Thymus (tissue), 11 donors: ENCODE data around the gene SLC37A3. TPM values are rescaled to one million over a fixed set of nuclear protein-coding genes. Genes with fewer than 3 reads are reported as not detected.

ENCODE experiments used
- DNase-seq, 9 donors: peaks; one replicate each; pipeline ENCODE4 v3.0.0-alpha.2; 2013; ENCODE audit warnings: low spot score in 9 of 9, low read depth in 6 of 9, missing footprints in 1 of 9
- H3K27ac ChIP-seq, 2 donors: one replicate each; pipeline ENCODE4 v1.5.1; 2013; ENCODE audit warnings: control low read depth in 1 of 2, low read depth in 1 of 2, low read length in 1 of 2, mild to moderate bottlenecking in 1 of 2, moderate library complexity in 1 of 2
- H3K27me3 ChIP-seq, 2 donors: one replicate each; pipeline ENCODE4 v1.5.1; 2013; ENCODE audit warnings: low read length in 1 of 2; ENCODE audit not compliant: control insufficient read depth in 2 of 2, insufficient read depth in 1 of 2
- H3K36me3 ChIP-seq, 2 donors: one replicate each; pipeline ENCODE4 v1.5.1; 2013; ENCODE audit warnings: low read length in 1 of 2, mild to moderate bottlenecking in 1 of 2, moderate library complexity in 1 of 2; ENCODE audit not compliant: control insufficient read depth in 2 of 2, insufficient read depth in 2 of 2
- H3K4me1 ChIP-seq, 2 donors: one replicate each; pipeline ENCODE4 v1.5.1; 2013; ENCODE audit warnings: low read length in 2 of 2; ENCODE audit not compliant: control insufficient read depth in 2 of 2, insufficient read depth in 2 of 2
- H3K4me3 ChIP-seq, 2 donors: one replicate each; pipeline ENCODE4 v1.5.1; 2013; ENCODE audit warnings: low read length in 2 of 2, control low read depth in 1 of 2, mild to moderate bottlenecking in 1 of 2
- H3K9me3 ChIP-seq, 2 donors: one replicate each; pipeline ENCODE4 v1.5.1; 2013; ENCODE audit warnings: low read length in 1 of 2, mild to moderate bottlenecking in 1 of 2; ENCODE audit not compliant: control insufficient read depth in 2 of 2, insufficient read depth in 1 of 2
- WGBS: extraction: QIAGEN DNeasy Blood & Tissue Kit; methylation state at CpG from one replicate; pipeline ENCODE4 v1.1.7; 2013; 5-methylcytosine and 5-hydroxymethylcytosine counted together
- polyA plus RNA-seq: library from polyadenylated mRNA; stranded (reverse); fragments of 200-250 nt; gene quantifications from one replicate; pipeline ENCODE4 v1.2.3, GENCODE V29; 2013
- total RNA-seq: library from RNA; stranded (reverse); fragments of 120-200 nt; gene quantifications from one replicate; pipeline ENCODE4 v1.2.4, GENCODE V29; 2013
- donor health status: healthy.

Gene SLC37A3
- total and polyA plus RNA-seq, 2 donors = 21.6 to 36.5 TPM

DNA sequence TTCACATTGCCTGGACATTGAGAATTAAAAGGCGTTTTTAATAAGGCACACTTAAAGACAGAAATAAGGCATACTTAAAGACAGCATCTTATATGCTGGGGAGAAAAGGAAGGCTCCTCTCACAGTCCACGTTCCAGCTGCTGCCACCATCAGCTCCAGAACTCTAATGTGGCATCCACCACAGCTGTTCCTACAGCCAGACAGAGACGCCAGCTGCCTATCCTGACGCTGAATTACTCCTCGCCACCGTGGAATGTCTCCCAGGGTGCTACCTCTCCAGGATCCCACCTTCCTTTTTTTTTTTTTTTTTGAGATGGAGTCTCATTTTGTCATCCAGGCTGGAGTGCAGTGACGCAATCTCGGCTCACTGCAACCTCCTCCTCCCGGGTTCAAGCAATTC lies 30.8 kb downstream of the SLC37A3 start:
- Histone ChIP-seq H3K27ac (no peak overlapping the region), H3K4me3 (no peak overlapping the region), H3K4me1 (no peaks in the 10 kb centered on the region), H3K9me3 (no peaks in the 10 kb centered on the region), H3K27me3 (no peaks in the 10 kb centered on the region), H3K36me3 (peaks cover 16 to 18% of the 10 kb centered on the region in 2 donors)
- WGBS = 93% methylated on average over 9 of the region's 9 CpGs
- DNase-seq = no peak

DNA sequence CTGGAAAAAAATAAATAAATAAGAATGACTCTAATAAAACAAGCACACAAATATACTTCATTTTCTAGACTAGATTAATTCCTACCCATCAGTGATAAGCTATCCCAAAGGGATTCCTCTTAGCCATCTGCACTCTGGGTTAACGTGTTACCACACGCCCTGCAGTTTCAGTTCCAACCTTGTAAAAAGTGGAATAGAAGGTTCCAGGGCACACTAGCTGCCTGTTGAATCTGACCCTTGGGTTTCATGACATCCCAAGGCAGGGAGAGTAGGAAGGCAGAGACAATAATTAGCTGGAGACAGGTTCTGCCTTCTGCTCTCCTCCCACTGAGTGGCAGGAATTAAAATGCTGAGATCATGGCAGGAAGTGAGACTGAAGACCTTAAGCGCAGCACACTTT lies 33.5 kb downstream of the SLC37A3 start:
- no peak for DNase-seq
- Histone ChIP-seq H3K4me3 (no peak overlapping the region), H3K27me3 (no peaks in the 10 kb centered on the region), H3K9me3 (peaks cover 0 to 3% of the 10 kb centered on the region in 2 donors), H3K36me3 (peaks cover 16 to 18% of the 10 kb centered on the region in 2 donors), H3K4me1 (no peaks in the 10 kb centered on the region), H3K27ac (no peak overlapping the region)
- 90% methylated on average over 3 of the region's 3 CpGs for WGBS

DNA sequence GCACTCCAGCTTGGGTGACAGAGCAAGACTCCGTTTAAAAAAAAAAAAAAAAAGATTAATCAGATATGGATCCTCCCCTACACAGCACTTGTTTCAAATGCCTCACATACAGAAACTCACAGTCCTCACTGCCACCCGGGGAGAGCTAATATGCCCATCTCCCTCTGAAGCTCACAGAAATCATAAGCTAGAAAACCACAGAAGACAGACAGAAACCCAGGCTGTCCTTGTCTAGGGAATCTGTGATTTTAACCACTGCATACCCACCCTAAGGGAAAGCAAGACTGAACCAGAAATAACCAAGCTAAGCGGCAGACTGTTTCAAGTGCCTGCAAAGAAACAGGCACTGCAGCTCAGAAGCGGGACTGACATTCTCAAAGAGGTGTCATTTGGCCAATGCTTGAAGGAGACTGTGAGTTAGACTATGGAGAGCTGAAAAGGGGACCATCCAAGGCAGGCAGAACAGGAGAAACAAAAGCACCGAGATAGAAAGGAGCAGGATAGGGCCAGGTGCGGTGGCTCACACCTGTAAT lies 37.6 kb downstream of the SLC37A3 start:
- Histone ChIP-seq H3K27me3 (no peaks in the 10 kb centered on the region), H3K4me3 (no peak overlapping the region), H3K9me3 (peaks cover 0 to 3% of the 10 kb centered on the region in 2 donors), H3K36me3 (peaks cover 18 to 24% of the 10 kb centered on the region in 2 donors), H3K4me1 (peaks cover 0 to 7% of the 10 kb centered on the region in 2 donors), H3K27ac (no peak overlapping the region)
- 90% methylated on average over 6 of the region's 6 CpGs for WGBS
- DNase-seq = no peak

DNA sequence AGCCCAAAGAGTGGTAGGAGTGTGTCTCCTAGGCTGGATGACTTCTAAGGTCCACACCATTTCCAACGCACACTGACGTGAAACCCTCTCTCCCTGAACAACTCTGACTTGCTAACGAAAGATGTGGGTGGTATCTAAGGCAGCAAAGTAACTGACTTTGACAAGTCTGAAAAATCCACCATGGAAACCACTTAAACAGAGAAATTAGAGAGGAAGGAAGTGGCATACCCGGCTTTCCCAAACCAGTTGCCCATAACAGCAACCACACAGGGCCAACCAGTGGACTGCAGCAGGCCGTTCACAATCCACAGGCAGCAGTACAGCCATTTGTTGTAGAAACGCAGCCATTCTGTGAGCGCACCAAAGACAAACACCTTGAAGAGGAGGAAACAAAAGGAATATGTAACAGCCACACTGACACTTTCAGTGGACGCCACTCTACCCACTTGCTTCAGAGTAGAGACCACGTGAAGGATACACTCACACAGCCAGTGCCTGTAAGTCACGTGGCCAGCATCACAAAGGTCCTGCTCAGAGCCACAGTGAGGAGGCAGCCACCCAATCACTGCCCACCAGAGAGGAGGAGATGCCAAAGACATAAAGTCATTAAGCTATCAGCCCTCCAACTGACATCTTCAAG lies 39.8 kb downstream of the SLC37A3 start:
- no peak for DNase-seq
- Histone ChIP-seq H3K27me3 (no peaks in the 10 kb centered on the region), H3K4me3 (no peak overlapping the region), H3K27ac (no peak overlapping the region), H3K4me1 (peaks cover 0 to 7% of the 10 kb centered on the region in 2 donors), H3K36me3 (peaks cover 22% of the 10 kb centered on the region in 2 donors), H3K9me3 (peaks cover 0 to 3% of the 10 kb centered on the region in 2 donors)
- 74% methylated on average over 10 of the region's 10 CpGs for WGBS

DNA sequence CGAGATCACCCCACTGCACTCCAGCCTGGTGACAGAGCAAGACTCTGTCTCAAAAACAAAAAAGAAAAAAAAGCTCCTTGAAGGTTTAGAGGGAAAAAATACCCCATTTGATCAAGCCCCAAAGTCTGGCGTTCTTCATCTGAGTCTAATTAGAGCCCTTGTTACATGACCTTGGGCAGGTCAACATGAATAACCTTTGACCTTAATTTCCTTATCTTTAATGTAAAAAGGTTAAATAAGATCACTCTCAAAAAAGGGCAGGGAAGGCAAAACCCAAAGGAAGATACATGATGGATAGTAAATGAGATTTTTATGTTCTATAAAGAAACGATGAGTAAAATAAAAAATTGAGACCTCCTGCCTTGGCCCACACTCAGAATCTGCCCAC lies 40.3 kb downstream of the SLC37A3 start:
- Histone ChIP-seq H3K27ac (no peak overlapping the region), H3K9me3 (peaks cover 0 to 3% of the 10 kb centered on the region in 2 donors), H3K36me3 (peaks cover 22% of the 10 kb centered on the region in 2 donors), H3K4me3 (no peak overlapping the region), H3K4me1 (peaks cover 0 to 7% of the 10 kb centered on the region in 2 donors), H3K27me3 (no peaks in the 10 kb centered on the region)
- no peak for DNase-seq
- 98% methylated on average over 3 of the region's 3 CpGs for WGBS

DNA sequence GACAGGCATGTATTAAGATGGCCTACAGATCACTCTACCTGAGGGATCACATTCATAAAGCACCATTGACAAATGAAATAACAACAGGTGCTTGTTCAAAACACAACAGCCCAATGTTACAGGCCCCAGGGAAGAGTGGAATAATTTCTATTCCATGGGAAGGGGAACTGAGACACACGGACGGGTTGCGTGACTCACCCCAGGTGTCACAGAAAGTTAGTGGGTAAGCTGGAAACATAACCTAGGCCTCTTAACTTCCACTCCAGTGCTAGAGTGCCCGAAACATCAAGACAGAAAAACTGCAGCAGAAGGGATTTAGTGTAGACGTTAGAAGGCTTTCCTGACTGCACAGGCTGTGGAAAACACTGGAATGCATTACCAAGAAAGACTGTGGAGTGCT lies 48.3 kb downstream of the SLC37A3 start:
- Histone ChIP-seq H3K27me3 (no peaks in the 10 kb centered on the region), H3K4me3 (no peak overlapping the region), H3K36me3 (peaks cover 50% of the 10 kb centered on the region in 2 donors), H3K4me1 (no peaks in the 10 kb centered on the region), H3K9me3 (no peaks in the 10 kb centered on the region), H3K27ac (no peak overlapping the region)
- WGBS = 98% methylated on average over 5 of the region's 5 CpGs
- DNase-seq = no peak

DNA sequence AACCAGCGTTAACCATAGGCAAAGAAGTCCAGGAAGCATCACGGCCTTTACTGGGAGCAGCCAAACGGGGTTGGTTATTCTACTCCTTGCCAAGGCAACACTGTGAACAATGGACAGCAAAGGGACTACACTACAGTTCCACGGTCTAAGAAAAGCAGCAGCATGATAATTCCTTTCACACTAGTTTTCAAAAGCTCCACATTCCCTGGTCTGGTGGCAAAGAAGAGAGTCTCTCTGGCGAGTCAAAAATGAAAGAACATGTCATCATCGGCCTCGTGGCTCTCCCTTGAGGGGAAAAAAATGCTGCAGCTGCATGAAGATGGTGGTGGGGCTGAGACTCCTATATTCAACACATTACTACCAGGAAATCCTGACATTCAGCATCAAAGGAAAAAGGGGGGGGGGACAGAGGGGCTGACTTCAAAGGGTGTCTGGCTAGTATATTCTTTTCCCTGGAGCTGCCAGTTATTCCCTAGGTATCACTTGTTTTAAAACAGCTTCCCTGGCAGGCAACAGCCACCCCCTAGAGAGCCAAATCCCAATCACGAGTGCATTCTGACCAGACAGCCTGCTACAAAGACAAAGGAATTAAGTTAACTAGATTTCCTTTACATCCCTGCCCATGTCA lies 49.1 kb downstream of the SLC37A3 start:
- peaks cover 50 to 52% of the 10 kb centered on the region in 2 donors for H3K36me3 ChIP-seq
- no peak for DNase-seq
- H3K4me3 ChIP-seq = no peak overlapping the region
- no peaks in the 10 kb centered on the region for H3K27me3 ChIP-seq
- H3K9me3 ChIP-seq = no peaks in the 10 kb centered on the region
- H3K4me1 ChIP-seq = no peaks in the 10 kb centered on the region
- WGBS = 80% methylated on average over 8 of the region's 8 CpGs
- no peak overlapping the region for H3K27ac ChIP-seq

DNA sequence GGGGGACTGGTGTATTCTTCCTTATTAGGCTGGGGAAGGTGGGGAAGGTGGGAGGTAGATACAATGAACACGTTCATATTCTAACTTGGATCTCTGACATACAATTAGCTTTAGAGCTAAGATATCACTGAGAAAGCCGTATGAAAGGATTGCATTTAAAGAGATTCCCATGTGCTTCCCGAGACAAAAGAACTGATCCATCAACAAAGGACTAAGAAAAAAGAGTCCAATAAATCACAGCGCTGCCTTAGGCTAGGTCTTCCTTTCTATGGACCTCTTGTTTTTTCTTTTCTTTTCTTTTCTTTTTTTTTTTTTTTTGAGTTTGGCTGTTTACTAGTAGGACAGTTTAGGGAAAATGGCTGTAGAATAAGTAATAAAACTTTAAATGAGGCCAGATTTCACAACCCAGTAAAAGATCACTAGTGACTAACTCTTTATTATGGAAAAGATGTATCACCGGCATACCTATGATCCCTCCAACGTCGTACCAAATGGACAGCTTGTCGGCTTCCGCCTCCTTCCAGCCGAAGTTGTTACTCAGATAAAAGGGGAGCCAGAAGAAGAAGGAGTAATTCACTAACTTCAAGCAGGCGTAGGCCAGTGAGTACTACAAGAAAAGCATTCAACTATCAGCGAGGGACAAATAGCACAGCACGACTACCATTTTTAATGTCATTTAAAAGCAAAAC lies 50.0 kb downstream of the SLC37A3 start:
- DNase-seq = no peak
- H3K36me3 ChIP-seq = peaks cover 45 to 50% of the 10 kb centered on the region in 2 donors
- no peaks in the 10 kb centered on the region for H3K27me3 ChIP-seq
- H3K9me3 ChIP-seq = no peaks in the 10 kb centered on the region
- H3K4me3 ChIP-seq = no peak overlapping the region
- no peak overlapping the region for H3K27ac ChIP-seq
- H3K4me1 ChIP-seq = no peaks in the 10 kb centered on the region
- WGBS = 98% methylated on average over 13 of the region's 13 CpGs

DNA sequence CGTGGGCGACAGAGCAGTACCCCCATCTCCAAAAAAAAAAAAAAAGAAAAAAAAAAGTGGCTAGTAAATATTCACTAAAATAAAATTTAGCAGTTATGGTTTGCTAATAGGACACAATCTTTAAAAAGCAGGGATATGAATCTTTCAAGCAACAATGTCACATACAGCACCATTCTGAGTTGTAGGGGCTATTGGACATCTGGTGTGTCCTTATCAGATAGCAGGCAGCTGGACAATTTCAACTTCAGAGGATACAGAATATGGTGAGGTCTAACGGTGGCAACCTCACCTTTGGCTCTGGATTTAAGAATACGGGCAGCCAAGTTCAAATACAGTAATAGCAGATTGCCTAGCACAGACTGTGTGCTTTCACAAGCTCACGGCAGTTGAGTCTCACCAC lies 51.1 kb downstream of the SLC37A3 start:
- H3K36me3 ChIP-seq = peaks cover 52 to 53% of the 10 kb centered on the region in 2 donors
- no peak for DNase-seq
- 97% methylated on average over 5 of the region's 5 CpGs for WGBS
- no peak overlapping the region for H3K4me3 ChIP-seq
- H3K4me1 ChIP-seq = no peaks in the 10 kb centered on the region
- H3K9me3 ChIP-seq = no peaks in the 10 kb centered on the region
- no peaks in the 10 kb centered on the region for H3K27me3 ChIP-seq
- H3K27ac ChIP-seq = no peak overlapping the region
